ENCODE results near the gene OR2B6.

The OR2B6 gene
- long read RNA-seq, partial matches to known transcripts: 0 of 1 reads
- long read RNA-seq, other reads (novel, unspliced or antisense): 1 of 1 reads

DNA sequence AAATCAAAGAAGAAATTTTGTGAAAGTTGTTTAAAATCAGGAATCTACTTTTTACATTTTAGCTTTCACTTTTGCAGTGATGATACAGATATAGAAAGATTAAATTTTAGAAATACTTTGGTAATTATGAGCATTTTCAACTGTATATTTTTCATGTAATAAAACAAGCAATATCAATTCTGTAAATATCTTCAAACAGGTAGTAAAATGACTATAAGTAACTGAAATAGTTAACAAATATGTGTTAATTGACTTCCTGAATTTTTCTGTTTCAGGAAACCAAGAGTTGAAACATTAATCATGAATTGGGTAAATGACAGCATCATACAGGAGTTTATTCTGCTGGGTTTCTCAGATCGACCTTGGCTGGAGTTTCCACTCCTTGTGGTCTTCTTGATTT is at the start of gene OR2B6:
Gene OR2B6, plus strand, starts transcription at position 301 of the 400 bp plus-strand sequence. Its CDS starts 0 bp downstream, at position 301.
- Histone ChIP-seq H3K27me3 (ENCODE audit: insufficient read depth, poor library complexity, severe bottlenecking) (no peaks in the 10 kb centered on the region), H3K27ac (replicated peaks) (no peak within 1 kb of the TSS), H3K4me3 (replicated peaks; ENCODE audit: insufficient read depth, low read length) (no peak within 1 kb of the TSS)
- no peak for DNase-seq (ENCODE audit: low read depth in 1 of 2, low spot score in 1 of 2)
- TF ChIP-seq, protein P1, sequence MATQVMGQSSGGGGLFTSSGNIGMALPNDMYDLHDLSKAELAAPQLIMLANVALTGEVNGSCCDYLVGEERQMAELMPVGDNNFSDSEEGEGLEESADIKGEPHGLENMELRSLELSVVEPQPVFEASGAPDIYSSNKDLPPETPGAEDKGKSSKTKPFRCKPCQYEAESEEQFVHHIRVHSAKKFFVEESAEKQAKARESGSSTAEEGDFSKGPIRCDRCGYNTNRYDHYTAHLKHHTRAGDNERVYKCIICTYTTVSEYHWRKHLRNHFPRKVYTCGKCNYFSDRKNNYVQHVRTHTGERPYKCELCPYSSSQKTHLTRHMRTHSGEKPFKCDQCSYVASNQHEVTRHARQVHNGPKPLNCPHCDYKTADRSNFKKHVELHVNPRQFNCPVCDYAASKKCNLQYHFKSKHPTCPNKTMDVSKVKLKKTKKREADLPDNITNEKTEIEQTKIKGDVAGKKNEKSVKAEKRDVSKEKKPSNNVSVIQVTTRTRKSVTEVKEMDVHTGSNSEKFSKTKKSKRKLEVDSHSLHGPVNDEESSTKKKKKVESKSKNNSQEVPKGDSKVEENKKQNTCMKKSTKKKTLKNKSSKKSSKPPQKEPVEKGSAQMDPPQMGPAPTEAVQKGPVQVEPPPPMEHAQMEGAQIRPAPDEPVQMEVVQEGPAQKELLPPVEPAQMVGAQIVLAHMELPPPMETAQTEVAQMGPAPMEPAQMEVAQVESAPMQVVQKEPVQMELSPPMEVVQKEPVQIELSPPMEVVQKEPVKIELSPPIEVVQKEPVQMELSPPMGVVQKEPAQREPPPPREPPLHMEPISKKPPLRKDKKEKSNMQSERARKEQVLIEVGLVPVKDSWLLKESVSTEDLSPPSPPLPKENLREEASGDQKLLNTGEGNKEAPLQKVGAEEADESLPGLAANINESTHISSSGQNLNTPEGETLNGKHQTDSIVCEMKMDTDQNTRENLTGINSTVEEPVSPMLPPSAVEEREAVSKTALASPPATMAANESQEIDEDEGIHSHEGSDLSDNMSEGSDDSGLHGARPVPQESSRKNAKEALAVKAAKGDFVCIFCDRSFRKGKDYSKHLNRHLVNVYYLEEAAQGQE (IDR thresholded peaks at IDR 0.05; ENCODE audit: insufficient replicate concordance, low read depth): no peak
- TF ChIP-seq, protein P2, sequence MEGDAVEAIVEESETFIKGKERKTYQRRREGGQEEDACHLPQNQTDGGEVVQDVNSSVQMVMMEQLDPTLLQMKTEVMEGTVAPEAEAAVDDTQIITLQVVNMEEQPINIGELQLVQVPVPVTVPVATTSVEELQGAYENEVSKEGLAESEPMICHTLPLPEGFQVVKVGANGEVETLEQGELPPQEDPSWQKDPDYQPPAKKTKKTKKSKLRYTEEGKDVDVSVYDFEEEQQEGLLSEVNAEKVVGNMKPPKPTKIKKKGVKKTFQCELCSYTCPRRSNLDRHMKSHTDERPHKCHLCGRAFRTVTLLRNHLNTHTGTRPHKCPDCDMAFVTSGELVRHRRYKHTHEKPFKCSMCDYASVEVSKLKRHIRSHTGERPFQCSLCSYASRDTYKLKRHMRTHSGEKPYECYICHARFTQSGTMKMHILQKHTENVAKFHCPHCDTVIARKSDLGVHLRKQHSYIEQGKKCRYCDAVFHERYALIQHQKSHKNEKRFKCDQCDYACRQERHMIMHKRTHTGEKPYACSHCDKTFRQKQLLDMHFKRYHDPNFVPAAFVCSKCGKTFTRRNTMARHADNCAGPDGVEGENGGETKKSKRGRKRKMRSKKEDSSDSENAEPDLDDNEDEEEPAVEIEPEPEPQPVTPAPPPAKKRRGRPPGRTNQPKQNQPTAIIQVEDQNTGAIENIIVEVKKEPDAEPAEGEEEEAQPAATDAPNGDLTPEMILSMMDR (IDR thresholded peaks at IDR 0.05; ENCODE audit: insufficient read depth, low read length): no peak
- TF ChIP-seq POLR2AphosphoS5 (IDR thresholded peaks at IDR 0.05; ENCODE audit: low read depth) (no peak), SPI1 (IDR thresholded peaks at IDR 0.05; ENCODE audit: borderline replicate concordance, low read depth) (no peak), GABPA (IDR thresholded peaks at IDR 0.05; ENCODE audit: low read depth) (no peak)

DNA sequence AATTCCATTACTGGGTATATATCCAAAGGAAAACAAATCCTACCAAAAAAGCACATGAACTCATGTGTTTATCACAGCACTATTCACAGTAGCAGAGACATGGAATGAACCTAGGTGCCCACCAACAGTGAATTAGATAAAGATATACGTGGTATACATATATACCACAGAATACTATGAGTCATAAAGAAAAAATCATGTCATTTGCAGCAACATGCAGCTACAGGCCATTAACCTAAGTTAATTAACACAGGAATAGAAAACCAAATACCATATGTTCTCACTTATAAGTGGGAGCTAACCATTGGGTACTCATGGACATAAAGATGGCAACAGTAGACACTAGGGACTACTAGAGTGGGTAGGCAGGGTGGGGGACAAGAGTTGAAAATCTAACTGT is 49.0 kb upstream of the OR2B6 start:
- DNase-seq (ENCODE audit: low read depth in 1 of 2, low spot score in 1 of 2): no peak
- TF ChIP-seq, protein P2 (IDR thresholded peaks at IDR 0.05; ENCODE audit: insufficient read depth, low read length): no peak
- TF ChIP-seq POLR2AphosphoS5 (IDR thresholded peaks at IDR 0.05; ENCODE audit: low read depth) (no peak), SPI1 (IDR thresholded peaks at IDR 0.05; ENCODE audit: borderline replicate concordance, low read depth) (no peak), GABPA (IDR thresholded peaks at IDR 0.05; ENCODE audit: low read depth) (no peak)
- TF ChIP-seq, protein P1 (IDR thresholded peaks at IDR 0.05; ENCODE audit: insufficient replicate concordance, low read depth): no peak
- Histone ChIP-seq H3K27me3 (ENCODE audit: insufficient read depth, poor library complexity, severe bottlenecking) (no peaks in the 10 kb centered on the region), H3K4me3 (replicated peaks; ENCODE audit: insufficient read depth, low read length) (no peak overlapping the region), H3K27ac (replicated peaks) (no peak overlapping the region)

DNA sequence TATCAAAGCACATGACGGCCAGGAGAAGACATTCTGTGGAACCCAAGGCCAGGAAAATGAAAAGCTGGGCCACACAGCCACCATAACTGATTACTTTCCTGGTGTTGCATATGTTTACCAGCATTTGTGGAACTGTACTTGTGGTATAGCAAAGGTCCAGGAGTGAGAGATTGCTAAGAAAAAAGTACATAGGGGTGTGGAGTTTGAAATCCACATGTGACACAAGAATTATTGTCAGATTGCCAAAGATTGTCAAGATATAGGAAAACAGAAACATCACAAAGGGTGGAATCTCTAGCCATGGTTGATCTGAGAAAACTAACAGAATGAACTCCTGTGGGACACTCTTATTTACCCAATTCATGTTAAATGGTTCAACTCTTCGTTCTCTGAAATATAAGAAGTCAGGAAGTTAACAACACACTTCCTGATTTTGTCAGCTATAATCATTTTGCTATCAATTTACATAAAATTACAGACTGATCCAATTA is 45.0 kb upstream of the OR2B6 start, which contains the start of gene OR2B2:
Gene OR2B2, minus strand, starts transcription at position 441 of the 491 bp plus-strand sequence. Its CDS starts 77 bp downstream, at position 364.
- no peak for DNase-seq (ENCODE audit: low read depth in 1 of 2, low spot score in 1 of 2)
- Histone ChIP-seq H3K4me3 (replicated peaks; ENCODE audit: insufficient read depth, low read length) (no peak within 1 kb of the TSS), H3K27me3 (ENCODE audit: insufficient read depth, poor library complexity, severe bottlenecking) (no peaks in the 10 kb centered on the region), H3K27ac (replicated peaks) (peak within 1 kb of the TSS; percentile 16; the same call in 1 of the 2 replicates)
- peak; percentile 57; the same call in 1 of the 2 replicates for TF ChIP-seq SPI1 (IDR thresholded peaks at IDR 0.05; ENCODE audit: borderline replicate concordance, low read depth)
- no peak for TF ChIP-seq POLR2AphosphoS5 (IDR thresholded peaks at IDR 0.05; ENCODE audit: low read depth)

DNA sequence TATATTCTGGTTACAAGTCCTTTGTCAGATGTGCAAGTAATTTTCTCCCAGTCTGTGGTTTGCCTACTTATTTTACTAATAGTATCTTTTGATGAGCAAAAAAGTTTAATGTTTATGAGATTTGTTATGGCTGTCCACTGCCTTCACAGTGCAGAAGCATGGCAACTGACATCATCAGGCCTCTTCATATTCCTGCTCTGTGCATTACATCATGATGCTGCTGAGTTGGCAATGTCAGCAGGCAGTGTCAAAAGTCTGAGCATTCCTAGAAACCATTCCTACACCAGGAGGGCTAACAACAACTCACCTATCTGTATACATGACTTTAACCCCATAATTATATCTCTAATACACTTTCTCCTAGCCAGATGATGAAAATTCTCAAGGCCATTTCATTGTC is 34.1 kb upstream of the OR2B6 start:
- TF ChIP-seq, protein P1 (IDR thresholded peaks at IDR 0.05; ENCODE audit: insufficient replicate concordance, low read depth): no peak
- TF ChIP-seq POLR2AphosphoS5 (IDR thresholded peaks at IDR 0.05; ENCODE audit: low read depth) (no peak), GABPA (IDR thresholded peaks at IDR 0.05; ENCODE audit: low read depth) (no peak), SPI1 (IDR thresholded peaks at IDR 0.05; ENCODE audit: borderline replicate concordance, low read depth) (no peak)
- TF ChIP-seq, protein P2 (IDR thresholded peaks at IDR 0.05; ENCODE audit: insufficient read depth, low read length): no peak
- H3K27me3 ChIP-seq (ENCODE audit: insufficient read depth, poor library complexity, severe bottlenecking): no peaks in the 10 kb centered on the region
- no peak for DNase-seq (ENCODE audit: low read depth in 1 of 2, low spot score in 1 of 2)
- H3K27ac ChIP-seq (replicated peaks): no peak overlapping the region
- H3K4me3 ChIP-seq (replicated peaks; ENCODE audit: insufficient read depth, low read length): no peak overlapping the region

Measured in HL-60 (cell line).